ENCODE results near the gene COL18A1. TPM values are rescaled to one million over a fixed set of nuclear protein-coding genes. Genes with fewer than 3 reads are reported as not detected.
A peak's percentile ranks its signal among the peaks of the same experiment; 100 is the strongest.
"Not testable (repeated sequence)": the region's sequence is repeated elsewhere in the genome, so short reads cannot be mapped to it uniquely, and the experiment has no call there.

Gene COL18A1
- total and polyA plus RNA-seq, 5 donors: 52.3 to 134 (median 80.5) TPM

GRCh38 chr21:45366931-45367401 lies 38.0 kb upstream of the COL18A1 start:
- peaks cover 9% of the 10 kb centered on the region for H3K4me1 ChIP-seq (ENCODE audit: control insufficient read depth, insufficient read depth, low read length)
- peak; percentile 60 to 73 for ATAC-seq
- WGBS: 53% methylated on average over 14 of the region's 14 CpGs

DNA sequence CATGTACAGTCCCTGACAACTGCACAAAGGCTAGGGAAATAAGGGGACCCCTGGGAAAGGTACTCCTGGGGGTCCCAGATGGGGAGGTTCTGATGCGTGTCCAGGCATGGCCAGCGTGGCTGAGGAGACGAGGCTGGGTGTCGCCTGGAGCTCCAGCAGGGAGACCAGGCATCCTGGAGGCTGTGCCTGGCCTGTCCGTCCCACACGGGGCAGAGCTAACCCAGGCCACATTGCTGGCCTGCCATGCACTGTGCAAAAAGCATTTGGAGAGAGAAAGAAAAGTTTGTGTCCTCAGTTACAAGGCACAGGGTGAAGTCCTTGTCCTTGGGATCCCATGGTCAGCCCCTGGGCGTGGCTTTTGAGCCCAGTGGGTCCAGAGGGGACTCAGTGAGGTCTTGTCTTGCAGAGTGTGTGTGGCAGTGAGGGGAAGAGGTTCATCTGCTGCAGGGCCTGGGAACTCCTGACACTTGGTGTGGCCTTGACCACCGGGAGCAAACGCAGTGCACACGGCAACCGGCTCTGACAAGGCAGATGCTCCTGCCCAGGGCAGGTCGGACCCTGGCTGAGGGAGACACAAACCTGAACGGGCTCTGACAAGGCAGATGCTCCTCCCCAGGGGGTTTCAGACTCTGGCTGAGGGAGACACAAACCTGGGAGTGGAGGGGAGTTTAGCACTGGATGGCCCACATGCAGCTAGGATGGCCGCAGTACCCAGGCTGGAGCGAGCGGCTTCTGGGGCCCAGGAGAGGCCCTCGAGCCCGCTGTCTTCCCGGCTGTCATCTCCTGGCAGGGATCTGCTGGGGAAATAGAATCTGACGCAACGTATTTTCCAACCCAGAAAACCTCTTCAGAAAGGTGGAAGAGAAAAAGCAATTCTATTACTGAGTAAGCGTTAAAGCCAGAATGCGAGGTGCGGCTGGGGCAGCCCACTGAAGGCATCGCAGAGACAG lies 37.3 kb upstream of the COL18A1 start:
- Histone ChIP-seq H3K27ac (ENCODE audit: low read length) (no peak overlapping the region), H3K4me3 (ENCODE audit: low read length) (no peak overlapping the region), H3K27me3 (ENCODE audit: control insufficient read depth, insufficient read depth) (no peaks in the 10 kb centered on the region), H3K9me3 (ENCODE audit: control insufficient read depth, low read length) (no peaks in the 10 kb centered on the region), H3K4me1 (ENCODE audit: control insufficient read depth, insufficient read depth, low read length) (peaks cover 9% of the 10 kb centered on the region)
- peak in 1 of 2 donors; percentile 9 for ATAC-seq
- DNase-seq: peak in 2 of 3 donors; percentile 49 to 58
- intact Hi-C loops (cut with DNase I): no loop called here
- WGBS: 82% methylated on average over 25 of the region's 25 CpGs

More at GRCh38 chr21:45366931-45367401, 38.0 kb upstream of the COL18A1 start:
- peak; percentile 85 to 89 (median 89) for DNase-seq
- Histone ChIP-seq H3K27ac (ENCODE audit: low read length) (no peak overlapping the region), H3K4me3 (ENCODE audit: low read length) (no peak overlapping the region), H3K27me3 (ENCODE audit: control insufficient read depth, insufficient read depth) (no peaks in the 10 kb centered on the region), H3K9me3 (ENCODE audit: control insufficient read depth, low read length) (no peaks in the 10 kb centered on the region)
- intact Hi-C loops (cut with DNase I): no loop called here

DNA sequence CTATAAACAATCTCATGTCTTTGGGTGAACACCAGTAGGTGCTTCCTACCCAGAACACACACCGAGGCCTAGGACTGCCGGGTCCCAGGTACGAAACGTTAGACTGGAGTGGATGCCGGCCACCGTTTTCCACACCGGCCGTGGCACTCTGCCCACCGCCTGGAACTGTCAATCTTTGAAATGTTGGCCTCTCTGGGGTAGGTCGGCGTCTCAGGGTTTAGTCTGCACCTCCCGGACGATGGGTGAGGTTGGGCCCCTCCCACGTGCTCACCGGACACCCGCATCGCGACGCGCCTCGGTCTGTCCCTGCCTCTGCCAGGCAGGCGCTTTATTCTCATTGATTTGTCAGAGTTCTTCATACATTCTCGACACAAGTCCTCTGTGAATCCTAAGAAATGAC lies 35.9 kb upstream of the COL18A1 start:
- ATAC-seq; H3K27ac ChIP-seq (ENCODE audit: low read length); intact Hi-C loops (cut with DNase I); H3K4me1 ChIP-seq (ENCODE audit: control insufficient read depth, insufficient read depth, low read length); H3K27me3 ChIP-seq (ENCODE audit: control insufficient read depth, insufficient read depth); H3K9me3 ChIP-seq (ENCODE audit: control insufficient read depth, low read length); H3K4me3 ChIP-seq (ENCODE audit: low read length): not testable (repeated sequence)
- peak; percentile 15 to 45 (median 37) for DNase-seq
- WGBS: 91% methylated on average over 23 of the region's 23 CpGs

DNA sequence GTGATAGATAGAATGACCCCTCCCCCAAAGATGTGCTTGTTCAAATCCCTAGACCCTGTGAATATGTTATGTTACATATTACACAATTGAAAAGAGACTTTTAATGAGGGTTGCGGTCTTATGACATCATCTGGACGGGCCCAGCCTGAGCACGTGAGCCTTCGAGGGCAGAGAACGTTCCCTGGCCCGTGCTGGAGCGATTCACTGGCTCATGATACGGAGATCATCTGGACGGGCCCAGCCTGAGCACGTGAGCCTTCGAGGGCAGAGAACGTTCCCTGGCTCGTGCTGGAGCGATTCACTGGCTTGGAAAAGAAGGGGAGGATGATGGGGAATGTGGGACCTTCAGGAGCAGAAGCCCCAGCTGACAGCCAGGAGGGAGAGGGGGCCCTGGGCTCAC lies 34.4 kb upstream of the COL18A1 start:
- intact Hi-C loops (cut with DNase I): no loop called here
- WGBS: 89% methylated on average over 14 of the region's 14 CpGs
- Histone ChIP-seq H3K27me3 (ENCODE audit: control insufficient read depth, insufficient read depth) (no peaks in the 10 kb centered on the region), H3K27ac (ENCODE audit: low read length) (no peak overlapping the region), H3K4me3 (ENCODE audit: low read length) (no peak overlapping the region), H3K4me1 (ENCODE audit: control insufficient read depth, insufficient read depth, low read length) (no peaks in the 10 kb centered on the region), H3K9me3 (ENCODE audit: control insufficient read depth, low read length) (no peaks in the 10 kb centered on the region)
- DNase-seq: peak; percentile 37 to 41 (median 37)
- ATAC-seq: no peak

DNA sequence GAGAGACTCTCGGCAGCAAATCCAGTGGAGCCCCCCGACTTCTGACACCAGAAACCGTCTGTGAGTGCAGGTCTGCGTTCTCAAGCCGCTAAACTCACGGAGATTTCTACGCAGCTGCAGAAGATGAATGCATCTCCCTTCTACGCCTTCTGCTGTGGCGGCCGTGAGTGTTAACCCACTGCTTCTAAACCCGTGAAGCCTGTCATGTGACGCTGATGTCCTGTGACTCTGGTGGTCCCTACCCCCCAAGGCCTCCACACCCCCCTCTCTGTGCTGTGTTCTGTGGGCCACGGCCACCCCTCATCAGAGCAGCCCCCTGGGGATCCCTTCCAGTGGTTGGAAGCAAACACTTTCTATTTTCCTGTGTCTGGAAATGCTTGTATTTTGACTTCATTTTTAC lies 33.9 kb upstream of the COL18A1 start:
- intact Hi-C loops (cut with DNase I): no loop called here
- DNase-seq (peak; percentile 8 to 24 (median 16)), ATAC-seq (no peak)
- no peak overlapping the region for H3K4me3 ChIP-seq (ENCODE audit: low read length)
- H3K27me3 ChIP-seq (ENCODE audit: control insufficient read depth, insufficient read depth): no peaks in the 10 kb centered on the region
- no peaks in the 10 kb centered on the region for H3K4me1 ChIP-seq (ENCODE audit: control insufficient read depth, insufficient read depth, low read length)
- 86% methylated on average over 13 of the region's 13 CpGs for WGBS
- H3K27ac ChIP-seq (ENCODE audit: low read length): no peak overlapping the region
- no peaks in the 10 kb centered on the region for H3K9me3 ChIP-seq (ENCODE audit: control insufficient read depth, low read length)

DNA sequence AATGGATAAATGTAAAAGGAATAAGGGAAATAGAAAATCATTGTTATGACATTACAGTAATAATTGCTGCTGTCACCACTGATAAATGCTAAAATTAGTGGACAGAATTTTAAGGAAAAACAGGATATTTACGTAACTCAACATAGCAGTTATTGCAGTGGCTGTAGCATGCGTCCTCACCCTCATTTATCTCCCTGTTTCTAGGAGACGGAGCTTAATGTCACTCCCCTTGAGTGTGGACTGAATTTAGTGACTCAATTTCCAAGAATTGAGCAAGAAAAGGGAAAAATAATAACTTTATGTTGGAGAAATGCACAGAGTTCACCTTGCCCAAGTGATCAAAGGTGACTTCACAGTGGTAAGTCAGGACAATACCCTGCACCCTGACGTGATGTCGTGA lies 33.3 kb upstream of the COL18A1 start:
- WGBS: 87% methylated on average over 5 of the region's 5 CpGs
- ATAC-seq: no peak
- intact Hi-C loops (cut with DNase I): no loop called here
- no peaks in the 10 kb centered on the region for H3K4me1 ChIP-seq (ENCODE audit: control insufficient read depth, insufficient read depth, low read length)
- no peak overlapping the region for H3K27ac ChIP-seq (ENCODE audit: low read length)
- DNase-seq: no peak
- no peaks in the 10 kb centered on the region for H3K27me3 ChIP-seq (ENCODE audit: control insufficient read depth, insufficient read depth)
- H3K9me3 ChIP-seq (ENCODE audit: control insufficient read depth, low read length): no peaks in the 10 kb centered on the region
- H3K4me3 ChIP-seq (ENCODE audit: low read length): no peak overlapping the region

GRCh38 chr21:45372732-45373355 lies 32.1 kb upstream of the COL18A1 start:
- ATAC-seq: no peak

GRCh38 chr21:45373991-45374816 lies 30.8 kb upstream of the COL18A1 start:
- H3K9me3 ChIP-seq (ENCODE audit: control insufficient read depth, low read length): no peaks in the 10 kb centered on the region
- no peaks in the 10 kb centered on the region for H3K27me3 ChIP-seq (ENCODE audit: control insufficient read depth, insufficient read depth)
- ATAC-seq (peak in 1 of 2 donors; percentile 34), DNase-seq (peak; percentile 16 to 58 (median 54))
- WGBS: 73% methylated on average over 15 of the region's 15 CpGs
- no peaks in the 10 kb centered on the region for H3K4me1 ChIP-seq (ENCODE audit: control insufficient read depth, insufficient read depth, low read length)
- no peak overlapping the region for H3K4me3 ChIP-seq (ENCODE audit: low read length)
- intact Hi-C loops (cut with DNase I): no loop called here
- no peak overlapping the region for H3K27ac ChIP-seq (ENCODE audit: low read length)

More at GRCh38 chr21:45372732-45373355, 32.1 kb upstream of the COL18A1 start:
- 86% methylated on average over 7 of the region's 7 CpGs for WGBS
- H3K9me3 ChIP-seq (ENCODE audit: control insufficient read depth, low read length): no peaks in the 10 kb centered on the region
- H3K4me1 ChIP-seq (ENCODE audit: control insufficient read depth, insufficient read depth, low read length): no peaks in the 10 kb centered on the region
- H3K27ac ChIP-seq (ENCODE audit: low read length): no peak overlapping the region
- no peak overlapping the region for H3K4me3 ChIP-seq (ENCODE audit: low read length)
- intact Hi-C loops (cut with DNase I): no loop called here
- no peaks in the 10 kb centered on the region for H3K27me3 ChIP-seq (ENCODE audit: control insufficient read depth, insufficient read depth)
- peak in 2 of 3 donors; percentile 20 to 46 for DNase-seq

DNA sequence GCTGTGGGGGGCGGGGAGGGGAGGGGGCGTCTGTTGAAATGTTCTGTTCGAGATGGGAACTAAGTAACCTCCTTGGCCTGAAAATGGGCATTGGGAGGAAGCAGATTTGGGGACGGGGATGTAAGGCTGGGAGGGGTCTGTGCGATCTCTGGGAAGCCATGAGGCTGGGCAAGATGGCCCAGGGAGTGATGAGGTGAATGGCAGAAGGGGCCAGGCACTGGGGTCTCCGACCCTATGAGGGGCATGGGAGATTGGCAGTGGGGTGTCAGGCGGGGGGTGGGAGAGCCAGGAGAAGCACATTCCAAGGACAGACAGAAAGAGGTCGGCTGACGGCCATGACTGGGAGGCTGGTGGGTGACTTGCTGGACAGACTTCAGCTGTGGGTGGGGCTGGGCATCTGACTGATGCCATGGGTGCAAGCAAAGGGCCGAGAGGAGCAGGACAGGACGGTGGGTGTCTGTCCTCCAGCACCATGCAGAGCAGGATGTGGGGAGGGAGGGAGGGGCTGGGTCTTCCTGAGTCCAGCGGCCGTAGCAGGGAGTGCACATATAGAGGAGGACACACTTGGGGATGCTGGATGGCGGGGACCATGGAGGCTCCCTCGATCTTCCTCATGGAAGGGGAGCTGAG lies 30.0 kb upstream of the COL18A1 start:
- peak in 2 of 3 donors; percentile 37 to 45 for DNase-seq
- 66% methylated on average over 15 of the region's 15 CpGs for whole genome bisulfite sequencing
- intact Hi-C loops (cut with DNase I): no loop called here

More for the DNA sequence above, 30.0 kb upstream of the COL18A1 start:
- ATAC-seq: no peak
- H3K27me3 ChIP-seq (ENCODE audit: control insufficient read depth, insufficient read depth): no peaks in the 10 kb centered on the region
- no peaks in the 10 kb centered on the region for H3K9me3 ChIP-seq (ENCODE audit: control insufficient read depth, low read length)
- H3K4me1 ChIP-seq (ENCODE audit: control insufficient read depth, insufficient read depth, low read length): no peaks in the 10 kb centered on the region
- H3K4me3 ChIP-seq (ENCODE audit: low read length): no peak overlapping the region
- H3K27ac ChIP-seq (ENCODE audit: low read length): no peak overlapping the region

Data from right cardiac atrium (tissue), 5 donors.